ENCODE results near the gene CCDC192.
"Not testable (repeated sequence)": the region's sequence is repeated elsewhere in the genome, so short reads cannot be mapped to it uniquely, and the experiment has no call there.

The CCDC192 gene

DNA sequence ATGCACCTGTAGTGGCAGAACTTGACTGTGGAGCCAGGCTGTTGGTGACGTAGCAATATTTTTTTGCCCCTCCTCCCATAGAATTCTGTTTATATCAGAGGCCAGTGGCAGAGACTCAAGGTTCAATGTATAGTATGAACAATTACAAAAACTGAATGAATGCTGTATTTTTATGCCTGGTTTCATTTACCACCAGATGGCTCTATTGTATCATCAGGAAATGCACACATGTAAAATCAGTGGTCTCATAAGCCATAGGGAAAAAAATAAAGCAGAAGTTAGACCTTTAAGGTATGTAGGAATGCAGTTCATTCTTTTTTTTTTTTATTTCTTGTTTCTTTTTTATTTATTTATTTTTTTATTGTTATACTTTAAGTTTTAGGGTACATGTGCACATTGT is 43.6 kb downstream of the CCDC192 start:
- ATAC-seq: peak; percentile 79
- TF ChIP-seq ZFP3 (CRISPR knock-in tag; IDR thresholded peaks at IDR 0.05) (no peak), ISL1 (CRISPR knock-in tag; IDR thresholded peaks at IDR 0.05) (no peak), OSR1 (CRISPR knock-in tag; IDR thresholded peaks at IDR 0.05) (no peak), ZNF70 (CRISPR knock-in tag; IDR thresholded peaks at IDR 0.05) (no peak), TCF4 (CRISPR knock-in tag; IDR thresholded peaks at IDR 0.05; ENCODE audit: borderline replicate concordance) (no peak), ZC3H10 (CRISPR knock-in tag; IDR thresholded peaks at IDR 0.05) (no peak), CSDC2 (CRISPR knock-in tag; IDR thresholded peaks at IDR 0.05) (no peak), SNAI2 (CRISPR knock-in tag; IDR thresholded peaks at IDR 0.05) (no peak), ZFP30 (CRISPR knock-in tag; IDR thresholded peaks at IDR 0.05) (no peak), GLIS3 (CRISPR knock-in tag; IDR thresholded peaks at IDR 0.05) (no peak), ARNTL (CRISPR knock-in tag; IDR thresholded peaks at IDR 0.05; ENCODE audit: borderline replicate concordance, low read depth) (no peak), RARB (CRISPR knock-in tag; IDR thresholded peaks at IDR 0.05) (no peak), BACH2 (CRISPR knock-in tag; IDR thresholded peaks at IDR 0.05; ENCODE audit: borderline replicate concordance) (no peak)
- TF ChIP-seq, protein P1, sequence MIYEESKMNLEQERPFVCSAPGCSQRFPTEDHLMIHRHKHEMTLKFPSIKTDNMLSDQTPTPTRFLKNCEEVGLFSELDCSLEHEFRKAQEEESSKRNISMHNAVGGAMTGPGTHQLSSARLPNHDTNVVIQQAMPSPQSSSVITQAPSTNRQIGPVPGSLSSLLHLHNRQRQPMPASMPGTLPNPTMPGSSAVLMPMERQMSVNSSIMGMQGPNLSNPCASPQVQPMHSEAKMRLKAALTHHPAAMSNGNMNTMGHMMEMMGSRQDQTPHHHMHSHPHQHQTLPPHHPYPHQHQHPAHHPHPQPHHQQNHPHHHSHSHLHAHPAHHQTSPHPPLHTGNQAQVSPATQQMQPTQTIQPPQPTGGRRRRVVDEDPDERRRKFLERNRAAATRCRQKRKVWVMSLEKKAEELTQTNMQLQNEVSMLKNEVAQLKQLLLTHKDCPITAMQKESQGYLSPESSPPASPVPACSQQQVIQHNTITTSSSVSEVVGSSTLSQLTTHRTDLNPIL (CRISPR knock-in tag; IDR thresholded peaks at IDR 0.05; ENCODE audit: low read depth): no peak
- TF ChIP-seq, protein P2, sequence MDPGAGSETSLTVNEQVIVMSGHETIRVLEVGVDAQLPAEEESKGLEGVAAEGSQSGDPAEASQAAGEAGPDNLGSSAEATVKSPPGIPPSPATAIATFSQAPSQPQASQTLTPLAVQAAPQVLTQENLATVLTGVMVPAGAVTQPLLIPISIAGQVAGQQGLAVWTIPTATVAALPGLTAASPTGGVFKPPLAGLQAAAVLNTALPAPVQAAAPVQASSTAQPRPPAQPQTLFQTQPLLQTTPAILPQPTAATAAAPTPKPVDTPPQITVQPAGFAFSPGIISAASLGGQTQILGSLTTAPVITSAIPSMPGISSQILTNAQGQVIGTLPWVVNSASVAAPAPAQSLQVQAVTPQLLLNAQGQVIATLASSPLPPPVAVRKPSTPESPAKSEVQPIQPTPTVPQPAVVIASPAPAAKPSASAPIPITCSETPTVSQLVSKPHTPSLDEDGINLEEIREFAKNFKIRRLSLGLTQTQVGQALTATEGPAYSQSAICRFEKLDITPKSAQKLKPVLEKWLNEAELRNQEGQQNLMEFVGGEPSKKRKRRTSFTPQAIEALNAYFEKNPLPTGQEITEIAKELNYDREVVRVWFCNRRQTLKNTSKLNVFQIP (CRISPR knock-in tag; IDR thresholded peaks at IDR 0.05; ENCODE audit: borderline replicate concordance, low read depth): no peak
- TF ChIP-seq, protein P3, sequence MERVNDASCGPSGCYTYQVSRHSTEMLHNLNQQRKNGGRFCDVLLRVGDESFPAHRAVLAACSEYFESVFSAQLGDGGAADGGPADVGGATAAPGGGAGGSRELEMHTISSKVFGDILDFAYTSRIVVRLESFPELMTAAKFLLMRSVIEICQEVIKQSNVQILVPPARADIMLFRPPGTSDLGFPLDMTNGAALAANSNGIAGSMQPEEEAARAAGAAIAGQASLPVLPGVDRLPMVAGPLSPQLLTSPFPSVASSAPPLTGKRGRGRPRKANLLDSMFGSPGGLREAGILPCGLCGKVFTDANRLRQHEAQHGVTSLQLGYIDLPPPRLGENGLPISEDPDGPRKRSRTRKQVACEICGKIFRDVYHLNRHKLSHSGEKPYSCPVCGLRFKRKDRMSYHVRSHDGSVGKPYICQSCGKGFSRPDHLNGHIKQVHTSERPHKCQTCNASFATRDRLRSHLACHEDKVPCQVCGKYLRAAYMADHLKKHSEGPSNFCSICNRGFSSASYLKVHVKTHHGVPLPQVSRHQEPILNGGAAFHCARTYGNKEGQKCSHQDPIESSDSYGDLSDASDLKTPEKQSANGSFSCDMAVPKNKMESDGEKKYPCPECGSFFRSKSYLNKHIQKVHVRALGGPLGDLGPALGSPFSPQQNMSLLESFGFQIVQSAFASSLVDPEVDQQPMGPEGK (CRISPR knock-in tag; IDR thresholded peaks at IDR 0.05; ENCODE audit: borderline replicate concordance): no peak
- TF ChIP-seq, protein P4, sequence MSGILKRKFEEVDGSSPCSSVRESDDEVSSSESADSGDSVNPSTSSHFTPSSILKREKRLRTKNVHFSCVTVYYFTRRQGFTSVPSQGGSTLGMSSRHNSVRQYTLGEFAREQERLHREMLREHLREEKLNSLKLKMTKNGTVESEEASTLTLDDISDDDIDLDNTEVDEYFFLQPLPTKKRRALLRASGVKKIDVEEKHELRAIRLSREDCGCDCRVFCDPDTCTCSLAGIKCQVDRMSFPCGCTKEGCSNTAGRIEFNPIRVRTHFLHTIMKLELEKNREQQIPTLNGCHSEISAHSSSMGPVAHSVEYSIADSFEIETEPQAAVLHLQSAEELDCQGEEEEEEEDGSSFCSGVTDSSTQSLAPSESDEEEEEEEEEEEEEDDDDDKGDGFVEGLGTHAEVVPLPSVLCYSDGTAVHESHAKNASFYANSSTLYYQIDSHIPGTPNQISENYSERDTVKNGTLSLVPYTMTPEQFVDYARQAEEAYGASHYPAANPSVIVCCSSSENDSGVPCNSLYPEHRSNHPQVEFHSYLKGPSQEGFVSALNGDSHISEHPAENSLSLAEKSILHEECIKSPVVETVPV (CRISPR knock-in tag; IDR thresholded peaks at IDR 0.05): no peak

DNA sequence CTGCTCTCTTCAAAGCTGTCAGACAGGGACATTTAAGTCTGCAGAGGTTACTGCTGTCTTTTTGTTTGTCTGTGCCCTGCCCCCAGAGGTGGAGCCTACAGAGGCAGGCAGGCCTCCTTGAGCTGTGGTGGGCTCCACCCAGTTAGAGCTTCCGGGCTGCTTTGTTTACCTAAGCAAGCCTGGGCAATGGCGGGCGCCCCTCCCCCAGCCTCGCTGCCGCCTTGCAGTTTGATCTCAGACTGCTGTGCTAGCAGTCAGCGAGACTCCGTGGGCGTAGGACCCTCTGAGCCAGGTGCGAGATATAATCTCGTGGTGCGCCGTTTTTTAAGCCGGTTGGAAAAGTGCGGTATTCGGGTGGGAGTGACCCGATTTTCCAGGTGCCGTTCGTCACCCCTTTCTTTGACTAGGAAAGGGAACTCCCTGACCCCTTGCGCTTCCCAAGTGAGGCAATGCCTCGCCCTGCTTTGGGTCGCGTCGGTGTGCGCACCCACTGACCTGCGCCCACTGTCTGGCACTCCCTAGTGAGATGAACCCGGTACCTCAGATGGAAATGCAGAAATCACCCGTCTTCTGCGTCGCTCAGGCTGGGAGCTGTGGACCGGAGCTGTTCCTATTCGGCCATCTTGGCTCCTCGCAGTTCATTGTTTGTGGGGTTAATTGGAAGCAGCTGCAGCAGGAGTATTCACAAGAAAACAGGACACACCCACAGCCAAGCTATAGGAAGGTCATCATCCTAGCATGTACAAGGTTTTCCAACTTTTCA is 49.5 kb downstream of the CCDC192 start:
- ATAC-seq: not testable (repeated sequence)

DNA sequence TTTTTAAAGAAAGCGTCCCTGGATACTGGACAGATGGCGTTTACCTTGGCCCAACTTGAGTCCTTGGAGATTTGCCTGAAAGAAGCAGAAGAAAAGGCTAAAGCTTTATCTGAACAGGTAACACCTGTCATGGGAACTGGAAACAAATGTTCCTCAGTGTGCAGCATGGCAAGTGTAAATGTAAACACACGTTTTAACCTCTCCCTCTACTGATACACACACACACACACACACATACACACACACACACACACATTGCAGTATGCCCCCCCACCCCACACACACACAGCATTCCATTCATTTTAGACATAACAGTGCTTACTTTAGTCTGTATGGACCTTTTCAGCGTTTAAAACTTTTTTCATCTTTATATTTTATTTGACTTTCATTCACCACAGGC is 51.1 kb downstream of the CCDC192 start:
- no peak for TF ChIP-seq TOX (CRISPR knock-in tag; IDR thresholded peaks at IDR 0.05; ENCODE audit: borderline replicate concordance)
- TF ChIP-seq, protein P5, sequence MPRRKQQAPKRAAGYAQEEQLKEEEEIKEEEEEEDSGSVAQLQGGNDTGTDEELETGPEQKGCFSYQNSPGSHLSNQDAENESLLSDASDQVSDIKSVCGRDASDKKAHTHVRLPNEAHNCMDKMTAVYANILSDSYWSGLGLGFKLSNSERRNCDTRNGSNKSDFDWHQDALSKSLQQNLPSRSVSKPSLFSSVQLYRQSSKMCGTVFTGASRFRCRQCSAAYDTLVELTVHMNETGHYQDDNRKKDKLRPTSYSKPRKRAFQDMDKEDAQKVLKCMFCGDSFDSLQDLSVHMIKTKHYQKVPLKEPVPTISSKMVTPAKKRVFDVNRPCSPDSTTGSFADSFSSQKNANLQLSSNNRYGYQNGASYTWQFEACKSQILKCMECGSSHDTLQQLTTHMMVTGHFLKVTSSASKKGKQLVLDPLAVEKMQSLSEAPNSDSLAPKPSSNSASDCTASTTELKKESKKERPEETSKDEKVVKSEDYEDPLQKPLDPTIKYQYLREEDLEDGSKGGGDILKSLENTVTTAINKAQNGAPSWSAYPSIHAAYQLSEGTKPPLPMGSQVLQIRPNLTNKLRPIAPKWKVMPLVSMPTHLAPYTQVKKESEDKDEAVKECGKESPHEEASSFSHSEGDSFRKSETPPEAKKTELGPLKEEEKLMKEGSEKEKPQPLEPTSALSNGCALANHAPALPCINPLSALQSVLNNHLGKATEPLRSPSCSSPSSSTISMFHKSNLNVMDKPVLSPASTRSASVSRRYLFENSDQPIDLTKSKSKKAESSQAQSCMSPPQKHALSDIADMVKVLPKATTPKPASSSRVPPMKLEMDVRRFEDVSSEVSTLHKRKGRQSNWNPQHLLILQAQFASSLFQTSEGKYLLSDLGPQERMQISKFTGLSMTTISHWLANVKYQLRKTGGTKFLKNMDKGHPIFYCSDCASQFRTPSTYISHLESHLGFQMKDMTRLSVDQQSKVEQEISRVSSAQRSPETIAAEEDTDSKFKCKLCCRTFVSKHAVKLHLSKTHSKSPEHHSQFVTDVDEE (CRISPR knock-in tag; IDR thresholded peaks at IDR 0.05): no peak
- TF ChIP-seq, protein P3 (CRISPR knock-in tag; IDR thresholded peaks at IDR 0.05; ENCODE audit: borderline replicate concordance): no peak
- TF ChIP-seq ZNF70 (CRISPR knock-in tag; IDR thresholded peaks at IDR 0.05): no peak
- no peak for TF ChIP-seq ZNF565 (CRISPR knock-in tag; conservative IDR thresholded peaks at IDR 0.05; ENCODE audit: low read depth)
- TF ChIP-seq PPARA (CRISPR knock-in tag; IDR thresholded peaks at IDR 0.05; ENCODE audit: borderline replicate concordance): no peak
- TF ChIP-seq, protein P2 (CRISPR knock-in tag; IDR thresholded peaks at IDR 0.05; ENCODE audit: borderline replicate concordance, low read depth): no peak
- TF ChIP-seq BACH2 (CRISPR knock-in tag; IDR thresholded peaks at IDR 0.05; ENCODE audit: borderline replicate concordance): no peak
- TF ChIP-seq ISL1 (CRISPR knock-in tag; IDR thresholded peaks at IDR 0.05): no peak
- no peak for TF ChIP-seq GLIS3 (CRISPR knock-in tag; IDR thresholded peaks at IDR 0.05)
- TF ChIP-seq, protein P1 (CRISPR knock-in tag; IDR thresholded peaks at IDR 0.05; ENCODE audit: low read depth): no peak
- no peak for TF ChIP-seq ESRRG (CRISPR knock-in tag; IDR thresholded peaks at IDR 0.05)
- TF ChIP-seq ZFP3 (CRISPR knock-in tag; IDR thresholded peaks at IDR 0.05): no peak
- TF ChIP-seq RARB (CRISPR knock-in tag; IDR thresholded peaks at IDR 0.05): no peak
- no peak for TF ChIP-seq ZC3H10 (CRISPR knock-in tag; IDR thresholded peaks at IDR 0.05)
- ATAC-seq: no peak

Measured in SK-N-SH treated with all-trans-retinoic acid at 6 μM for 48 hours (cell line).